ENCODE data around the gene RANBP1.

Gene RANBP1

GRCh38 chr22:20123366-20124082 lies 7.6 kb downstream of the RANBP1 start:
- H3K4me3 ChIP-seq, result no peak overlapping the region
- DNase-seq (ENCODE audit: low spot score), result no peak
- H3K27ac ChIP-seq, result no peak overlapping the region
- no peak for TF ChIP-seq CTCF (IDR thresholded peaks at IDR 0.05)

- no peak for TF ChIP-seq CTCF (IDR thresholded peaks at IDR 0.05)
- no peak for DNase-seq (ENCODE audit: low spot score)
- no peak overlapping the region for H3K27ac ChIP-seq
- H3K4me3 ChIP-seq, result no peak overlapping the region
Measured at GRCh38 chr22:20124083-20124787, 8.3 kb downstream of the RANBP1 start.

GRCh38 chr22:20125201-20126174 lies 9.6 kb downstream of the RANBP1 start:
- Histone ChIP-seq H3K27ac (no peak overlapping the region), H3K4me3 (no peak overlapping the region)
- TF ChIP-seq CTCF (IDR thresholded peaks at IDR 0.05), result no peak
- DNase-seq (ENCODE audit: low spot score), result no peak

- no peak overlapping the region for H3K4me3 ChIP-seq
- DNase-seq (ENCODE audit: low spot score), result no peak
- no peak overlapping the region for H3K27ac ChIP-seq
- no peak for TF ChIP-seq CTCF (IDR thresholded peaks at IDR 0.05)
Measured at GRCh38 chr22:20126284-20127029, 10.6 kb downstream of the RANBP1 start.

- no peak for TF ChIP-seq CTCF (IDR thresholded peaks at IDR 0.05)
- no peak for DNase-seq (ENCODE audit: low spot score)
- H3K4me3 ChIP-seq, result no peak overlapping the region
- no peak overlapping the region for H3K27ac ChIP-seq
Measured at GRCh38 chr22:20127318-20127868, 11.5 kb downstream of the RANBP1 start.
